GM18519 (cell line): ENCODE measurements around the gene SGSM2.

Experiments used
- ATAC-seq: cut with Tn5 transposase; IDR thresholded peaks from one replicate; pipeline ENCODE4 v1.9.1; 2021; ENCODE audit warnings: mild to moderate bottlenecking, moderate library complexity; ENCODE audit not compliant: unreplicated experiment, low FRiP score

SGSM2 gene

DNA sequence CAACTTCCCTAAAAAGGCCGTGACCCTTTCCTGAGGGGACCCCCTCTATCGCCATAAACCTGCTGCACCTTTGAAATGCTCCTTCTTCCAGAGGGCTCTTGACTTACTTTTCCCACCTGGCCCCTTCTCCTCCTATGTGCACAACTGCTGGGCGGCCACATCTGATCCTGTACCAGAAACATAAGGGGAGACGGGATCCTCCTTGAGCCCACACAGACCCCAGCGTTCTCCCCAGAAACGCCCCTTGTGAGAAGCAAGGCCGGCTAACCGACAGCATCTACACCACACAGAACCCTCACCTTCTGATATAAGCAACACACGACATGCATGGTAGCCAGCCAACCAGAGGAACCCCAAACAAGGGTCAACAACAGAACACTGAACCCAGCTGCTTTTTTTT is 77.8 kb downstream of the SGSM2 start:
- ATAC-seq, result no peak

DNA sequence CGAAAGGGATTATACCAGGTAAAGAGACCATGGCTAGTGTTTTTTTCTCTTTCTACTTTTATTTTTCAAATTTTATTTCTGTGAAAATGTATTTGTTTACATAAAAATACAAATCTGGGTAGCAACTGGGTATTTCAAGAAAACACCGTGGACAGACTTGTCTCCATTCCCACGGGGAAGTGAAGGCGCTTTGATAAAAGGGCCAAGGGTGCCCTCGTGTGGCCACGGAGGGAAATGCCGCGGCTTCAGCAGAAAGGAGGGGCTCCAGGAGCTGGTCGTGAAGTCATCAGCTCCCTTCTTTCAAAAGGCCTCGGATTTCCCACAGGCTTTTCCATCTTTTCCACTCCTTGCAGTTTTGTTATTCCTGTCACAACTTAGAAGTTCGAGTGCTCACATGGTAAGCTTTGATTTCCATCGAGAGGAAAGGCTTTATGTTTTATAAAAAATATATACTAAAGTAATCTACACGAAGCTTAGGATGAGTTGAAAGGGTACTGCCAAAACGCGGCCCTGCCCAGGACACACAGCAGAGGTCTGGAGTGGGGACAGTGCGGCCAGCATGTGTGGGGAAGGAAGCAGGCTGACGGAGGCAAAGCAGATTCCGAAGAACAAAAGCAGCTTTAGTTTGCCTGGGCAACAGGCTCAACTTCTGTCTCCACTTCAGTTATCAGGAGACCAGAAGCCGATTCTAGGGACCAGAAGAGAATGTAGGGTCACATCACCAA is 78.9 kb downstream of the SGSM2 start:
- ATAC-seq, result no peak

DNA sequence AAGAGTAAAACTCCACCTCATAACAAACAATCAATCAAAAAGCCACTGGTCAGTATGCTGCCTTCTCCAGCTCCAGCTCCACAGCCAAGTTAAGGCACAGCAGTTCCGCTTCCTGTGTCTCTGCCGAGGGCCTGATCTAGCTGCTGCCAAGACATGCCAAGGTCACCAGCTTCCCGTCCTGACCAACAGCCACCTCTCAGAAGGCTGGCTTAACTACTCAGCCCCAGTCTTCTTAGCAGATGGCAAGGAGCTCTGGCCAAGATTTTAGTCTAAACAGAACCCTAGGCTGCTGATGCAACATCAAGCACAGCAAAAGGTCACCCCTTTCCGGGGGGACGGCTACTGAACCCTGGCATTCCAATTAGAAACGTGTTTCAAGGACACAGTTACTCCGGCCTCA is 81.3 kb downstream of the SGSM2 start:
- ATAC-seq, result no peak

DNA sequence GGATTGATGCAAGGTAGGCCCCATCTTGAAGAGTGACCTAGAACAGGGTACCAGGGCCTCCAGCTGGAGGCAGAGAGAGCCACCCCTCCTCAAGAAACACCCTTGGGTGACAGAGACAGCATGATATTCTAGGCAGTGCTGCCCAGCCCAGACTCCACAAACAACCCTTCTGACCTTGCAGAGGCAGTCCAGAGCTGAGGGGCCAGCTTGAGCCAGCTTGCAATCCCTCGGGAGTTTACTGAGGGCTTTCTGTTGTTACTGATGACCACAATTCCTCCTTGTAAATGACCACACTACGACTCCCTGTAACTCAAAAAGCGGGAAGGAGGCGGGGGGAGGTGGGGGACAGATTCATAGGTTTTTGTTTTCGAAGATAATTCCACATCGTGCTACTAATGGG is 82.2 kb downstream of the SGSM2 start:
- no peak for ATAC-seq

DNA sequence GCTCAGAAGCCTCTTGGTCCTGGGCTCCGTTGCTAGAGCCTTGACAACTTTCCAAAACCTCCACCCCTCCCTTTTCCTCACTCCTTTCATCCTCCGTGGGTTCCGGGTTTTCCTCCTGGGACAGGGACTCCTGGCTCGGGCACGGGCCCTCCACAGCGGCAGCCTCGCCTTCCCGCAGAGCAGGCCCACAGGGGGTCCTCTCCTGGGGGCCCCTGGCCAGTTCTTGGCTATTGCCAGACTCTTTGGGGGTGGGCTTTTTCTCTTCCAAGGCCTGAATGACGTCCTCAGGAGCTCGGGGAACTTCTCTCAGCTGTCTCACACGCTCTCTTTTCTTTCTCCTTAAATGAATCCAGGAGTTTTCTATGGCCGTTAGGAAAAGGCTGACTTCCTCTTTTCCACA is 82.9 kb downstream of the SGSM2 start:
- ATAC-seq, result no peak

DNA sequence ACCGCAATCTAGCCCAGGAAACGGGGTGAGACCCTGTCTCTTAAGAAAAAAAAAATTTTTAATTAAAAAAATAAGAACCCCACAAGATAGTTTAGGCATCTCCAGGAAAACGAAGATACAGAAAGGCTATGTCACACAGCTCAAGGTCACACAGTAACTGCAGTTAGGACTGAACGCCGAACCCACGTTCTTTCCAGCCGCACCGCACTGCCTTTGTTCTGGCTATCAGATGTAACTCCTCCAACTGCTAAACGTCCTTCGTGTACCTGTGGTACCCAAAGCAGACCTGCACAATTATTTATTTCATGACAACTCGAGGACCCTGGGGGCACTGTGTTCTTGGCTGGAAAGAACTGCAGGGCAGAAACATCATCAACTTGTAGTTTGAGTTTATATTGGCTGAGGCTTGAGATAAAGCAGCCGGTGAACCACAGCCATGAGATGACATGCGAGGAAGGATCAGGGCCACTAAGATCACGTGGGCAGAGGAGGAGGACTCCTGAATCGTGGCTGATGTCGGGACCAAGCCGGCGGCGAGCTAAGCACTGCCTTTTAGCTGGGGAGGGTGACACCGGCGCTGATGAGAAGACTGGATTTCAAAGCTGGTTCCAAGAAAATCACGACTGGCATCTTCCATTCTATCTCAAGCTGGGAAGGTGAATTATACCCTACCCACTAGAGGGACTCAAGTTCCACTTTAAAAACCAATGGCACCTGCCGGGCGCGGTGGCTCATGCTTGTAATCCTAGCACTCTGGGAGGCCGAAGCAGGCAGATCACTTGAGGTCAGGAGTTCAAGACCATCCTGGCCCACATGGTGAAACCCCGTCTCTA is 84.2 kb downstream of the SGSM2 start:
- no peak for ATAC-seq

DNA sequence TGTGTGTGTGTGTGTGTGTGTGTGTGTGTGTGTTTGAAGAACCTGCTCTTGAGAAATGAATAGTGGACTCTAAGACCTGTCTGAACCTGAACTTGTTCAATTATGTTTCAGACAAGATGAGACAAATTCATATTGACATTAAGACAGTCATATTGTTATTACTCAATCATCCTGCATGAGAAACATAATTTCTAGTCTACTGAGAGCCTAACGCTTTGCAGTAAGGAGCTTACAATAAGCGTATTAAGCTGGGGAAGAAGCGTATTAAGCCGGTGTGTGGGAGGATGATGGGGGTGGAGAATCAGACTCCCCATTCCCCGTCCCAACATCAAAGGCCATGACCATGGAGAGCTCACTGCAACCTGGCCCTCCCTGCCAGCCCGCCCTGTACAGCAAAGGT is 86.0 kb downstream of the SGSM2 start:
- no peak for ATAC-seq

DNA sequence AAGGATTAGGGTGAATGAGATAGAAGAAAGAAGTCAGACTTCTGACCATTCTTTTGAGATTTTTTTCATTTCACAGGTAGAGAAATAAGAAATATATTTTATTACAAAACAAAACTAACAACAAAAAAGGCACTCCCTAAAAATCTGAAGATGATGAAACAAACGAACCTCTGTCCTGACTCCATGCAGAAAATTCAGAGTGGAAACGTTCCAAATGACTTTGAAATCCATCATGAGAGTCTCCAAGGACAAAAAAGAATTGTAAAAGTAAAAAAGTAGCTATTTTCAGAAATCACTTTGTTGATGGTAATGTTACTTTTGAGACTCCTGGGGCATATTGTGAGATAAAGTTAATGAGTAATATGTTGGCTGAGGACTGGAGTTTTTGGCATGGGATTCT is 89.9 kb downstream of the SGSM2 start:
- ATAC-seq, result no peak

DNA sequence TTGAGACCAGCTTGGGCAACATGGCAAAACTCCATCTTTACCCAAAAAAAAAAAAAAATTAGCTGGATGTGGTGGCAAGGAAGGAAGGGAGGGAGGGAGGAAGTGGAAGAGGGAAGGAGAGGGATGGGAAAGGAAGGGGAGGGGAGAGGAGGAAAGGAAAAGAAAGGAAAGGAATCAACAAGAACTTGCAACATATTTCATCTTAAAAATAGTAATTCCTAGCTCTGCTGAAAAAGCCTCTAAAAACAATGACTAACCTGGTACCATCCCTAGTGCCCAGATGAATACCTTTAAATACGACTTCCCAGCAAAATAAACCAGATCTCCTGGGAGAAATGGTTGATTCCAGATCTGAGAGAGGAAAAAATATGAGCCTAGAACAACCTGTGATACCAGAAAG is 90.6 kb downstream of the SGSM2 start:
- no peak for ATAC-seq
